Sigmoid colon (tissue), 7 donors: ENCODE results near the gene ZNF208. TPM values are rescaled to one million over a fixed set of nuclear protein-coding genes. Genes with fewer than 3 reads are reported as not detected.

Experiments
- DNase-seq: peaks from one replicate; pipeline ENCODE4 v3.0.0-alpha.2; 2019
- H3K27ac ChIP-seq, 4 donors: fragments of 200-600 bp; sonication (generic); one replicate each; pipeline ENCODE4 v1.5.1; 2016 to 2019; ENCODE audit warnings: mild to moderate bottlenecking in 1 of 4
- H3K27me3 ChIP-seq, 3 donors: fragments of 200-600 bp; sonication (generic); one replicate each; pipeline ENCODE4 v1.5.1; 2019; ENCODE audit warnings: mild to moderate bottlenecking in 1 of 3
- H3K36me3 ChIP-seq, 4 donors: fragments of 200-600 bp; sonication (generic); one replicate each; pipeline ENCODE4 v1.5.1; 2016 to 2019
- H3K4me1 ChIP-seq, 4 donors: fragments of 200-600 bp; sonication (generic); one replicate each; pipeline ENCODE4 v1.5.1; 2017 to 2019
- H3K4me3 ChIP-seq, 4 donors: fragments of 200-600 bp; sonication (generic); one replicate each; pipeline ENCODE4 v1.5.1; 2017 to 2019; ENCODE audit warnings: mild to moderate bottlenecking in 2 of 4, moderate library complexity in 1 of 4
- H3K9me3 ChIP-seq, 4 donors: fragments of 200-600 bp in 3 of 4; sonication (generic) in 3 of 4; one replicate each; pipeline versions ENCODE4 v1.5.1 to v1.6.1; 2013 to 2019
- EP300 ChIP-seq, 4 donors: sonication (generic); formaldehyde crosslinking; IDR thresholded peaks; one replicate each; pipeline ENCODE4 v1.6.1; 2017; ENCODE audit warnings: antibody characterized with exemption in 4 of 4
- POLR2A ChIP-seq, 2 donors: fragments of 450-650 bp; IDR thresholded peaks; one replicate each; pipeline ENCODE4 v1.6.1; 2016; ENCODE audit warnings: antibody characterized with exemption in 2 of 2, mild to moderate bottlenecking in 2 of 2, moderate library complexity in 2 of 2
- POLR2AphosphoS5 ChIP-seq, 4 donors: sonication (generic); formaldehyde crosslinking; IDR thresholded peaks; one replicate each; pipeline ENCODE4 v1.6.1; 2017; ENCODE audit warnings: antibody characterized with exemption in 4 of 4
- WGBS, 2 donors: extraction: QIAGEN DNeasy Blood & Tissue Kit; methylation state at CpG; one replicate each; pipeline ENCODE4 v1.1.7; 2013; 5-methylcytosine and 5-hydroxymethylcytosine counted together
- intact Hi-C: fragments of 100-400 bp; cut with DNase I; formaldehyde crosslinking; loops from one replicate; pipeline ENCODE4 v1.15.1; 2023
- polyA plus RNA-seq, 3 donors: library from polyadenylated mRNA; stranded (reverse); fragments of 200-250 nt; gene quantifications; one replicate each; pipeline ENCODE4 v1.2.3, GENCODE V29; 2013
- total RNA-seq, 4 donors: library from RNA; depleted of rRNA; stranded (reverse); fragments of >200 nt; gene quantifications; one replicate each; pipeline ENCODE4 v1.1.0, GENCODE V29; 2016
- TF ChIP-seq, protein P1 (sequence below), 4 experiments: fragments of 450-650 bp in 3 of 4; fragments of 200-600 bp in 1 of 4; IDR thresholded peaks; one replicate each; pipeline ENCODE4 v1.5.1; 2016 to 2019; ENCODE audit warnings: antibody characterized with exemption in 4 of 4, mild to moderate bottlenecking in 3 of 4, moderate library complexity in 2 of 4
- donor health status: healthy with polysubstance abuse.
- donor health status: Bipolar disorder and iron deficiency.
- donor health status: healthy.

The ZNF208 gene
- total and polyA plus RNA-seq, 7 donors = 0.28 to 40.2 (median 11.7) TPM; not detected in 2

DNA sequence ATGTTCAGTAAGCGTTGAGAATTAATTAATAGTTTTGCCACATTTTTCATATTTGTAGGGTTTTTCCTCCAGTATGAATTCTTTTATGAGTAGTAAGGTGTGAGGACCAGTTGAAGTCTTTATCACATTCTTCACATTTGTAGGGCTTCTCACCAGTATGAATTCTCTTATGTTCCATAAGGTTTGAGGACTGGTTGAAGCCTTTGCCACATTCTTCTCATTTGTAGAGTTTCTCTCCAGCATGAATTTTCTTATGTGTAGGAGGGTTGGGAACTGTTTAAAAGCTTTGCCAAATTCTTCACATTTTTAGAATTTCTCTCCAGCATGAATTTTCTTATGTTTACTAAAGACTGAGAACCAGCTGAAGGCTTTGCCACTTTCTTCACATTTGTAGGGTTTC, 40.3 kb downstream of the ZNF208 start:
- DNase-seq = no peak
- H3K36me3 ChIP-seq = peaks cover 0 to 14% (median 10%) of the 10 kb centered on the region in 4 donors
- intact Hi-C loops = no loop called here
- H3K27ac ChIP-seq = no peak overlapping the region
- no peak overlapping the region for H3K4me3 ChIP-seq
- peaks cover 39 to 71% (median 45%) of the 10 kb centered on the region in 4 donors for H3K9me3 ChIP-seq
- H3K4me1 ChIP-seq = no peaks in the 10 kb centered on the region
- no peaks in the 10 kb centered on the region for H3K27me3 ChIP-seq
- TF ChIP-seq, protein P1, sequence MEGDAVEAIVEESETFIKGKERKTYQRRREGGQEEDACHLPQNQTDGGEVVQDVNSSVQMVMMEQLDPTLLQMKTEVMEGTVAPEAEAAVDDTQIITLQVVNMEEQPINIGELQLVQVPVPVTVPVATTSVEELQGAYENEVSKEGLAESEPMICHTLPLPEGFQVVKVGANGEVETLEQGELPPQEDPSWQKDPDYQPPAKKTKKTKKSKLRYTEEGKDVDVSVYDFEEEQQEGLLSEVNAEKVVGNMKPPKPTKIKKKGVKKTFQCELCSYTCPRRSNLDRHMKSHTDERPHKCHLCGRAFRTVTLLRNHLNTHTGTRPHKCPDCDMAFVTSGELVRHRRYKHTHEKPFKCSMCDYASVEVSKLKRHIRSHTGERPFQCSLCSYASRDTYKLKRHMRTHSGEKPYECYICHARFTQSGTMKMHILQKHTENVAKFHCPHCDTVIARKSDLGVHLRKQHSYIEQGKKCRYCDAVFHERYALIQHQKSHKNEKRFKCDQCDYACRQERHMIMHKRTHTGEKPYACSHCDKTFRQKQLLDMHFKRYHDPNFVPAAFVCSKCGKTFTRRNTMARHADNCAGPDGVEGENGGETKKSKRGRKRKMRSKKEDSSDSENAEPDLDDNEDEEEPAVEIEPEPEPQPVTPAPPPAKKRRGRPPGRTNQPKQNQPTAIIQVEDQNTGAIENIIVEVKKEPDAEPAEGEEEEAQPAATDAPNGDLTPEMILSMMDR (IDR thresholded peaks at IDR 0.05) = no peak
- TF ChIP-seq POLR2A (IDR thresholded peaks at IDR 0.05) (no peak), POLR2AphosphoS5 (IDR thresholded peaks at IDR 0.05) (no peak), EP300 (IDR thresholded peaks at IDR 0.05) (no peak)
- 92 to 95% methylated on average over 1 of the region's 1 CpG for WGBS, 2 donors

DNA sequence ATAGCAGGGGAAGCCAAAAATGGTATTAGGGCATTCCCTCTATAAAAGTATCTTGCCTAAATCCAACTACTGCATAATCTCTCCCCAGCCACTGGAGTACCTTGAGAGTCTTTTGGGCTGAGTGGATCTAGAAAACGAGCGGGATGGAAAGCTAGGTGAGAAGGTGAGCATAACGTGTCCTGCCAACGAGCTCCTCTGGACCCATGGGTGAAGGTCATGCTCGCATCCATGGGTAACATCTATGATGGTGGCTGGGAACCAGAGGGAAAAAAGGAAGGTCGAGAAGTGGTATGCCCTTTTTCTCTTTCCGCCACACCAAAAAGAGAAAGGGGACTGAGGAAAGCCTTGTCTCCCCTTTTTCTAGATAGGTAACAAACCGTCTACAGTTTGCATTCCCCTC, 63.0 kb downstream of the ZNF208 start:
- TF ChIP-seq POLR2A (IDR thresholded peaks at IDR 0.05) = no peak
- no peak for TF ChIP-seq EP300 (IDR thresholded peaks at IDR 0.05)
- TF ChIP-seq, protein P1 (IDR thresholded peaks at IDR 0.05) = no peak
- no peak for TF ChIP-seq POLR2AphosphoS5 (IDR thresholded peaks at IDR 0.05)
- no peaks in the 10 kb centered on the region for H3K27me3 ChIP-seq
- H3K4me1 ChIP-seq = no peaks in the 10 kb centered on the region
- H3K36me3 ChIP-seq = no peaks in the 10 kb centered on the region
- no peak overlapping the region for H3K27ac ChIP-seq
- no peak overlapping the region for H3K4me3 ChIP-seq
- DNase-seq = no peak
- intact Hi-C loops = no loop called here
- peaks cover 17 to 45% (median 33%) of the 10 kb centered on the region in 4 donors for H3K9me3 ChIP-seq
- WGBS, 2 donors = 74 to 75% methylated on average over 8 of the region's 8 CpGs

- intact Hi-C loops = no loop called here
These were observed 70.1 kb downstream of the ZNF208 start for GRCh38 chr19:21940684-21941083.

GRCh38 chr19:21934593-21934992, 76.2 kb downstream of the ZNF208 start:
- Histone ChIP-seq H3K27ac (no peak overlapping the region), H3K36me3 (no peaks in the 10 kb centered on the region), H3K4me3 (no peak overlapping the region), H3K27me3 (no peaks in the 10 kb centered on the region), H3K9me3 (peaks cover 0 to 8% (median 0%) of the 10 kb centered on the region in 4 donors), H3K4me1 (no peaks in the 10 kb centered on the region)
- intact Hi-C loops = no loop called here
- no peak for DNase-seq
- TF ChIP-seq POLR2A (IDR thresholded peaks at IDR 0.05) (no peak), POLR2AphosphoS5 (IDR thresholded peaks at IDR 0.05) (no peak), EP300 (IDR thresholded peaks at IDR 0.05) (no peak)
- TF ChIP-seq, protein P1 (IDR thresholded peaks at IDR 0.05) = no peak
- WGBS, 2 donors = 64 to 73% methylated on average over 4 of the region's 4 CpGs

More at GRCh38 chr19:21940684-21941083, 70.1 kb downstream of the ZNF208 start:
- Histone ChIP-seq H3K27ac (no peak overlapping the region), H3K4me3 (no peak overlapping the region), H3K4me1 (no peaks in the 10 kb centered on the region), H3K36me3 (no peaks in the 10 kb centered on the region), H3K27me3 (no peaks in the 10 kb centered on the region), H3K9me3 (peaks cover 0 to 7% (median 3%) of the 10 kb centered on the region in 4 donors)
- no peak for DNase-seq
- WGBS, 2 donors = 82 to 86% methylated on average over 30 of the region's 30 CpGs
- TF ChIP-seq EP300 (IDR thresholded peaks at IDR 0.05) = no peak
- TF ChIP-seq POLR2A (IDR thresholded peaks at IDR 0.05) = no peak
- TF ChIP-seq, protein P1 (IDR thresholded peaks at IDR 0.05) = no peak
- TF ChIP-seq POLR2AphosphoS5 (IDR thresholded peaks at IDR 0.05) = no peak

DNA sequence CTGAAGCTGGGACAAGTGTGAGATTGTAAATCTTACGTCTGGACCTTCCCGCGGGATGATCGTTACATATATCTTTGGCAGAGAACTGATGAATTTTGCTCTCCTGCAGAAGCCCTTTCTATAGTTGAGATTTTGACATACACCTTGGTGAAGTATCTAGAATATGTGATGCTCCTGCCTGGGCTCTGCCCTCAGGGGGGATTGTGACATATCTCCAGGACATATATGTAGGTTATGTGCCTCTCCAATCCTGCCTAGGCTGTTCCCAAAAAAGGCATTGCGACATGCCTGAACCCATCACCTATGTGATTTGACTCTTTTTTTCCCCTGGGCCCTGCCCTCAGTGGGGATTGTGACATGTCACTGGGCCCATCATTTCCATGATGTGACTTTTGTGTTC, 76.6 kb downstream of the ZNF208 start:
- Histone ChIP-seq H3K27ac (no peak overlapping the region), H3K4me3 (no peak overlapping the region), H3K9me3 (peaks cover 0 to 8% (median 0%) of the 10 kb centered on the region in 4 donors), H3K36me3 (no peaks in the 10 kb centered on the region), H3K27me3 (no peaks in the 10 kb centered on the region), H3K4me1 (no peaks in the 10 kb centered on the region)
- TF ChIP-seq, protein P1 (IDR thresholded peaks at IDR 0.05) = no peak
- TF ChIP-seq EP300 (IDR thresholded peaks at IDR 0.05) (no peak), POLR2AphosphoS5 (IDR thresholded peaks at IDR 0.05) (no peak), POLR2A (IDR thresholded peaks at IDR 0.05) (no peak)
- 91 to 95% methylated on average over 5 of the region's 5 CpGs for WGBS, 2 donors
- intact Hi-C loops = no loop called here
- DNase-seq = no peak
